Measurements from ENCODE around the gene IPO5. TPM values are rescaled to one million over a fixed set of nuclear protein-coding genes. Genes with fewer than 3 reads are reported as not detected.

Gene IPO5
- 100 to 1,000 TPM; 231 to 323 TPM for total RNA-seq
- polyA plus RNA-seq (ENCODE audit: insufficient read depth, low read depth, low replicate concordance) = 465 TPM
- long read RNA-seq, donor 1, transcript IPO5-222 (26 exons, 3,419 nt) = major isoform, 20 of 70 reads
- long read RNA-seq, donor 1, partial matches to known transcripts = 49 of 70 reads
- long read RNA-seq, donor 1, other reads (novel, unspliced or antisense) = 0 of 70 reads
- long read RNA-seq, donor 2, transcript IPO5-222 (26 exons, 3,419 nt) = major isoform, 10 of 25 reads
- long read RNA-seq, donor 2, partial matches to known transcripts = 15 of 25 reads
- long read RNA-seq, donor 2, other reads (novel, unspliced or antisense) = 0 of 25 reads

- Histone ChIP-seq H3K4me3 (no peak within 1 kb of the TSS), H3K27me3 (no peaks in the 10 kb centered on the region), H3K36me3 (ENCODE audit: low read depth, missing control alignments) (no peaks in the 10 kb centered on the region), H3K4me1 (no peaks in the 10 kb centered on the region), H3K9me3 (no peaks in the 10 kb centered on the region), H3K27ac (no peak within 1 kb of the TSS)
- intact Hi-C loops (cut with DNase I; ENCODE audit: low total_unique reads) = no loop called here
- TF ChIP-seq POLR2A (IDR thresholded peaks at IDR 0.05) (no peak), CTCF (IDR thresholded peaks at IDR 0.05) (no peak)
- no peak for DNase-seq
- 79 to 90% methylated on average over 9 to 10 of the region's 10 CpGs for WGBS, 2 donors
These were observed at the start of gene IPO5 for GRCh38 chr13:97953376-97953970. Gene IPO5, plus strand, starts transcription at chr13:97953675. Its CDS starts 23,022 bp downstream, at chr13:97976697.

GRCh38 chr13:97904059-97904458 is 49.4 kb upstream of the IPO5 start:
- TF ChIP-seq POLR2A (IDR thresholded peaks at IDR 0.05) = no peak
- no peak for TF ChIP-seq CTCF (IDR thresholded peaks at IDR 0.05)
- Histone ChIP-seq H3K4me3 (no peak overlapping the region), H3K27ac (no peak overlapping the region), H3K4me1 (no peaks in the 10 kb centered on the region), H3K36me3 (ENCODE audit: low read depth, missing control alignments) (no peaks in the 10 kb centered on the region), H3K9me3 (no peaks in the 10 kb centered on the region), H3K27me3 (no peaks in the 10 kb centered on the region)
- intact Hi-C loops (cut with DNase I; ENCODE audit: low total_unique reads) = no loop called here
- 55 to 77% methylated on average over 2 of the region's 2 CpGs for WGBS, 2 donors
- no peak for DNase-seq

DNA sequence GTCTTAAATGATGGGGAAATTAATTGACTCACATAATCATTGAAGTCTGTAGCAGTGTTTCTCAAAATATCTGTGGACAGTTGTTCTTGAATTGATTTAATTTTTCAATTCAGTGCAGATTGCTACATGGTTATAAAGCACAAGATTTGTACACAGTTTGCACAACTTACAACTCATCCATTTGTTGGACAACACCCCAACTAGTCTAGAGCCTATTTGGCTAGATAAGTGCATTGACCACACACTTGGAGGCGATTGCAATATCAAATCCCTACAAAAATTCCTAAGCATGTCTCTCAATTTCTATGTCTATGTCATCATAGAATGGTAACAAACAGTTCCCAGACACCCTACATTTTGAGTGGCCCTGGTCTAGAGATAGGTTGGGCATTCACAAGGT is 48.0 kb upstream of the IPO5 start:
- no peak overlapping the region for H3K27ac ChIP-seq
- TF ChIP-seq CTCF (IDR thresholded peaks at IDR 0.05) (no peak), POLR2A (IDR thresholded peaks at IDR 0.05) (no peak)
- intact Hi-C loops (cut with DNase I; ENCODE audit: low total_unique reads) = no loop called here
- DNase-seq = no peak
- H3K4me3 ChIP-seq = no peak overlapping the region
- no peaks in the 10 kb centered on the region for H3K27me3 ChIP-seq
- no peaks in the 10 kb centered on the region for H3K36me3 ChIP-seq (ENCODE audit: low read depth, missing control alignments)
- 90 to 97% methylated on average over 1 of the region's 1 CpG for WGBS, 2 donors
- no peaks in the 10 kb centered on the region for H3K4me1 ChIP-seq
- no peaks in the 10 kb centered on the region for H3K9me3 ChIP-seq

- intact Hi-C loops (cut with DNase I; ENCODE audit: low total_unique reads) = no loop called here
- Histone ChIP-seq H3K4me3 (no peak overlapping the region), H3K36me3 (ENCODE audit: low read depth, missing control alignments) (no peaks in the 10 kb centered on the region), H3K9me3 (no peaks in the 10 kb centered on the region), H3K27ac (no peak overlapping the region), H3K27me3 (no peaks in the 10 kb centered on the region), H3K4me1 (no peaks in the 10 kb centered on the region)
- no peak for TF ChIP-seq CTCF (IDR thresholded peaks at IDR 0.05)
- TF ChIP-seq POLR2A (IDR thresholded peaks at IDR 0.05) = no peak
- 50 to 66% methylated on average over 7 of the region's 7 CpGs for WGBS, 2 donors
- DNase-seq = no peak
These were observed 42.0 kb upstream of the IPO5 start for GRCh38 chr13:97911311-97912138.

Data from testis (tissue), 5 donors.